ENCODE data around the gene BMP6. TPM values are rescaled to one million over a fixed set of nuclear protein-coding genes. Genes with fewer than 3 reads are reported as not detected.

Gene BMP6
- total and polyA plus RNA-seq, 2 of the 8 experiments (the other 6 are each of a cell fraction or from before 2014, with no cell fraction given): 2.0 to 2.1 TPM

- Histone ChIP-seq H2BK12ac (ENCODE audit: low read depth, low read length) (no peak overlapping the region), H3K27me3 (replicated peaks in 1 of 4; ENCODE audit: control insufficient read depth in 3 of 4, extremely low read depth in 1 of 4, insufficient read depth in 3 of 4, low read length in 3 of 4) (peaks cover 48 to 60% (median 56%) of the 10 kb centered on the region in 4 experiments), H3K9me3 (ENCODE audit: insufficient read depth in 2 of 2, low read depth in 1 of 2, low read length in 1 of 2) (no peaks in the 10 kb centered on the region), H4K8ac (ENCODE audit: extremely low read depth, insufficient read depth, low read length) (no peak overlapping the region; the same call in 1 of the 2 replicates), H3K23me2 (ENCODE audit: low read depth, low read length) (peaks cover 9% of the 10 kb centered on the region), H3K4me3 (ENCODE audit: extremely low read depth in 1 of 4, insufficient read depth in 2 of 4, low read depth in 3 of 4, low read length in 4 of 4) (peak overlapping the region; percentile 27 to 65 (median 44); a peak in 5 of 8 replicates), H2BK15ac (ENCODE audit: low read length) (no peak overlapping the region), H4K91ac (replicated peaks; ENCODE audit: insufficient read length, low read length) (no peak overlapping the region), H3K36me3 (ENCODE audit: control insufficient read depth in 2 of 4, insufficient read depth in 4 of 4, low read length in 3 of 4) (peaks cover 0 to 2% (median 0%) of the 10 kb centered on the region in 4 experiments; a peak in 1 of 8 replicates), H3K14ac (ENCODE audit: insufficient read length) (no peak overlapping the region), H3K79me1 (ENCODE audit: low read depth, low read length) (no peaks in the 10 kb centered on the region), H2AK5ac (ENCODE audit: low read depth, low read length) (no peak overlapping the region), H3K79me2 (ENCODE audit: control insufficient read depth in 1 of 2, insufficient read depth in 2 of 2, low read length in 2 of 2) (no peaks in the 10 kb centered on the region), H3K4ac (replicated peaks; ENCODE audit: insufficient read length, low read depth, low read length) (no peak overlapping the region), H4K5ac (ENCODE audit: insufficient read length, low read depth, low read length) (no peak overlapping the region), H3K9ac (replicated peaks in 1 of 4; ENCODE audit: extremely low read depth in 1 of 4, low read depth in 3 of 4, low read length in 3 of 4) (no peak overlapping the region), H2BK120ac (replicated peaks; ENCODE audit: low read depth, low read length) (no peak overlapping the region), H3K27ac (ENCODE audit: low read depth, low read length) (no peak overlapping the region), H2BK5ac (ENCODE audit: low read depth, low read length) (no peak overlapping the region), H3K4me2 (ENCODE audit: insufficient read depth in 1 of 2, low read depth in 2 of 2, low read length in 2 of 2) (peak overlapping the region; percentile 93 to 99), H3K4me1 (replicated peaks in 1 of 4; ENCODE audit: control insufficient read depth in 3 of 4, insufficient read depth in 4 of 4, low read length in 3 of 4) (peaks cover 9 to 18% (median 12%) of the 10 kb centered on the region in 4 experiments; a peak in 6 of 7 replicates), H3K23ac (ENCODE audit: insufficient read length) (no peak overlapping the region), H2AFZ (ENCODE audit: low read length) (no peak overlapping the region), H4K20me1 (replicated peaks in 1 of 2; ENCODE audit: control insufficient read depth in 1 of 2, insufficient read depth in 2 of 2, low read length in 2 of 2) (peaks cover 0 to 5% of the 10 kb centered on the region in 2 experiments), H3K18ac (ENCODE audit: extremely low read depth, low read length) (no peak overlapping the region), H2BK20ac (ENCODE audit: low read length) (no peak overlapping the region), H3K56ac (replicated peaks; ENCODE audit: insufficient read length, low read depth, low read length) (no peak overlapping the region)
- CTCF ChIA-PET (ENCODE audit: partially characterized antibody): interaction anchor here (1.0 to 2.4 kb wide), 3 partner anchors 56 to 188 kb away, joined by 3 to 13 read pairs (median 4); no protein-coding TSS in a partner anchor
- DNase-seq (ENCODE audit: low read depth in 1 of 2, low spot score in 2 of 2) (no peak), FAIRE-seq (no peak)
- WGBS, 2 experiments (ENCODE audit: extremely low coverage in 1 of 2, insufficient coverage in 1 of 2, insufficient read length in 1 of 2, insufficient replicate concordance in 2 of 2, low coverage in 1 of 2, low lambda C conversion rate in 2 of 2, missing lambda C conversion rate in 1 of 2): 34% methylated on average over 13 of the region's 14 CpGs; no CpG with 5 or more reads in 1 of the 2 experiments
- POLR2A ChIA-PET (ENCODE audit: partially characterized antibody): interaction anchor here (1.2 to 1.6 kb wide), 2 partner anchors 55 to 182 kb away, joined by 3 to 5 read pairs; no protein-coding TSS in a partner anchor
- no peak for TF ChIP-seq BRCA1 (IDR thresholded peaks at IDR 0.05; ENCODE audit: low read depth, low read length)
- TF ChIP-seq TCF12 (IDR thresholded peaks at IDR 0.05; ENCODE audit: low read depth, low read length): no peak
- no peak for TF ChIP-seq POLR2A (IDR thresholded peaks at IDR 0.05; ENCODE audit: control extremely low read depth in 1 of 2, low read depth in 2 of 2, low read length in 2 of 2)
- no peak for TF ChIP-seq TAF1 (IDR thresholded peaks at IDR 0.05; ENCODE audit: low read depth, low read length)
- TF ChIP-seq HDAC2 (IDR thresholded peaks at IDR 0.05; ENCODE audit: borderline replicate concordance in 1 of 2, low read depth in 2 of 2, low read length in 2 of 2): no peak
- no peak for TF ChIP-seq JUN (IDR thresholded peaks at IDR 0.05; ENCODE audit: low read depth, low read length)
- TF ChIP-seq CHD2 (IDR thresholded peaks at IDR 0.05; ENCODE audit: low read length): no peak
These were observed 3.1 kb downstream of the BMP6 start for GRCh38 chr6:7728855-7729590.

Measured in H1 (cell line).